ENCODE results near the gene NUP54. TPM values are rescaled to one million over a fixed set of nuclear protein-coding genes. Genes with fewer than 3 reads are reported as not detected.

Gene NUP54
- total and polyA plus RNA-seq, 9 of the 15 experiments (the other 6 are each of a cell fraction or from before 2014, with no cell fraction given), result 29.6 to 115 (median 67.7) TPM

DNA sequence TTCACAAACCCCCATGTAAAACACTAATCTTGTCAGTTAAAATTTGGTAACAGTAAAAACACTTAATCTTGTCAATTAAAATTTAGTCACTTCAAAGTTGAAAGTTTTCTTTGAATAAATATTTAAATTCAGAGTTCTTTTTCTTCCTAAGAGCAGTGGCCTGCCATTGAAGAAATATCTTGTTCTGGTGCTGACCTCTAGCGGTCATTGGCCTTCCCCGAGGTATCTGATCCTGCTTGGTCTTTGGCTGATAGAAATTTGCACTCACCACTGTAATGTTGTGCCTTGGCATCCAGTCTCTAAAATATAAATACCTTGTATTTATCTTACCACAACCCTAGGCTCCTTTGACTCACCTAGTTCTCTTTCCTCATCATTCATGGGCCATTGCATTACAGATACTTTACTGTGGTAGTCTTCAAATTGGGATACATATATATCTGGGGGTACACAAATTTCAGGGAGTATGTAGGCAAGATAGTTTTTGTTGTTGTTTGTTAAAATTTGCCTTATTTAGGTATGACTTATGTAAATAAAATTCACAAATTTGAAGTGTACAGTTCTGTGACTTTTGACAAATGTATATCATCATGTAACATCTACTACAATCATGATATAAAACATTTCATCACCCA lies 80.4 kb downstream of the NUP54 start:
- FAIRE-seq (peak; percentile 84), ATAC-seq (peak; percentile 95), DNase-seq (ENCODE audit: extremely low read depth in 1 of 4, low spot score in 3 of 4) (peak; percentile 47 to 80 (median 58))
- no peaks in the 10 kb centered on the region for H4K20me1 ChIP-seq (replicated peaks; ENCODE audit: control insufficient read depth, insufficient read depth, low read length)
- H3K36me3 ChIP-seq (ENCODE audit: control insufficient read depth, insufficient read depth, low read length), result no peaks in the 10 kb centered on the region
- H2AFZ ChIP-seq (ENCODE audit: low read depth, low read length), result no peak overlapping the region
- ChIA-PET POLR2A (no interaction called here), CTCF (ENCODE audit: low intra/inter-chr PET ratio) (interaction anchor here (0.6 to 1.9 kb wide), 7 partner anchors 68 to 691 kb away, joined by 3 to 10 read pairs (median 5); no protein-coding TSS in a partner anchor)
- no peaks in the 10 kb centered on the region for H3K27me3 ChIP-seq (ENCODE audit: control insufficient read depth in 2 of 2, insufficient read depth in 2 of 2, low read length in 2 of 2)
- no peak overlapping the region for H3K27ac ChIP-seq (ENCODE audit: extremely low read depth, low read depth, low read length)
- in situ Hi-C loops (cut with MboI) (loop anchor here (5.0 kb wide), 1 partner anchor 70 kb away; no protein-coding TSS in a partner anchor), intact Hi-C loops (cut with micrococcal nuclease) (loop anchor here (1.0 to 5.0 kb wide), 4 partner anchors 19 to 170 kb away; no protein-coding TSS in a partner anchor)
- BruUV-seq (replicated peaks), result no TSS peak
- no peaks in the 10 kb centered on the region for H3K79me2 ChIP-seq (ENCODE audit: control insufficient read depth, insufficient read depth, low read length)
- 0% methylated on average over 2 of the region's 2 CpGs for WGBS (ENCODE audit: insufficient coverage, low coverage, missing lambda C conversion rate)
- H3K9me1 ChIP-seq (ENCODE audit: control insufficient read depth, insufficient read depth, low read length), result no peaks in the 10 kb centered on the region
- no peak overlapping the region for H3K4me3 ChIP-seq
- no peak overlapping the region for H3K9ac ChIP-seq (ENCODE audit: insufficient read depth in 1 of 2, low read depth in 2 of 2, low read length in 2 of 2)
- H3K4me2 ChIP-seq (ENCODE audit: insufficient read depth, low read length), result no peak overlapping the region
- no peaks in the 10 kb centered on the region for H3K4me1 ChIP-seq (replicated peaks in 1 of 2; ENCODE audit: control insufficient read depth in 2 of 2, insufficient read depth in 2 of 2, low read length in 2 of 2)
- H3K9me3 ChIP-seq (replicated peaks; ENCODE audit: control insufficient read depth, insufficient read depth, low read depth, low read length), result no peaks in the 10 kb centered on the region
- TF ChIP-seq NCOR1 (IDR thresholded peaks at IDR 0.05) (no peak), SMC3 (conservative IDR thresholded peaks at IDR 0.05; ENCODE audit: insufficient read depth, low read depth, low read length) (peak; percentile 67), ZNF695 (CRISPR knock-in tag; IDR thresholded peaks at IDR 0.05) (no peak), HDGF (IDR thresholded peaks at IDR 0.05) (no peak), PTTG1 (tag; IDR thresholded peaks at IDR 0.05; ENCODE audit: low read depth) (no peak), HIVEP1 (CRISPR knock-in tag; IDR thresholded peaks at IDR 0.05) (no peak), KLF16 (IDR thresholded peaks at IDR 0.05) (no peak), RBM22 (IDR thresholded peaks at IDR 0.05; ENCODE audit: low read depth, low read length, poor library complexity, severe bottlenecking) (no peak)
- TF ChIP-seq, protein P1, sequence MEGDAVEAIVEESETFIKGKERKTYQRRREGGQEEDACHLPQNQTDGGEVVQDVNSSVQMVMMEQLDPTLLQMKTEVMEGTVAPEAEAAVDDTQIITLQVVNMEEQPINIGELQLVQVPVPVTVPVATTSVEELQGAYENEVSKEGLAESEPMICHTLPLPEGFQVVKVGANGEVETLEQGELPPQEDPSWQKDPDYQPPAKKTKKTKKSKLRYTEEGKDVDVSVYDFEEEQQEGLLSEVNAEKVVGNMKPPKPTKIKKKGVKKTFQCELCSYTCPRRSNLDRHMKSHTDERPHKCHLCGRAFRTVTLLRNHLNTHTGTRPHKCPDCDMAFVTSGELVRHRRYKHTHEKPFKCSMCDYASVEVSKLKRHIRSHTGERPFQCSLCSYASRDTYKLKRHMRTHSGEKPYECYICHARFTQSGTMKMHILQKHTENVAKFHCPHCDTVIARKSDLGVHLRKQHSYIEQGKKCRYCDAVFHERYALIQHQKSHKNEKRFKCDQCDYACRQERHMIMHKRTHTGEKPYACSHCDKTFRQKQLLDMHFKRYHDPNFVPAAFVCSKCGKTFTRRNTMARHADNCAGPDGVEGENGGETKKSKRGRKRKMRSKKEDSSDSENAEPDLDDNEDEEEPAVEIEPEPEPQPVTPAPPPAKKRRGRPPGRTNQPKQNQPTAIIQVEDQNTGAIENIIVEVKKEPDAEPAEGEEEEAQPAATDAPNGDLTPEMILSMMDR (IDR thresholded peaks at IDR 0.05 in 2 of 3, conservative IDR thresholded peaks at IDR 0.05 in 1 of 3; ENCODE audit: insufficient read depth in 2 of 3, low read depth in 1 of 3, low read length in 3 of 3), result peak; percentile 69 to 87 (median 71)
- TF ChIP-seq, protein P2, sequence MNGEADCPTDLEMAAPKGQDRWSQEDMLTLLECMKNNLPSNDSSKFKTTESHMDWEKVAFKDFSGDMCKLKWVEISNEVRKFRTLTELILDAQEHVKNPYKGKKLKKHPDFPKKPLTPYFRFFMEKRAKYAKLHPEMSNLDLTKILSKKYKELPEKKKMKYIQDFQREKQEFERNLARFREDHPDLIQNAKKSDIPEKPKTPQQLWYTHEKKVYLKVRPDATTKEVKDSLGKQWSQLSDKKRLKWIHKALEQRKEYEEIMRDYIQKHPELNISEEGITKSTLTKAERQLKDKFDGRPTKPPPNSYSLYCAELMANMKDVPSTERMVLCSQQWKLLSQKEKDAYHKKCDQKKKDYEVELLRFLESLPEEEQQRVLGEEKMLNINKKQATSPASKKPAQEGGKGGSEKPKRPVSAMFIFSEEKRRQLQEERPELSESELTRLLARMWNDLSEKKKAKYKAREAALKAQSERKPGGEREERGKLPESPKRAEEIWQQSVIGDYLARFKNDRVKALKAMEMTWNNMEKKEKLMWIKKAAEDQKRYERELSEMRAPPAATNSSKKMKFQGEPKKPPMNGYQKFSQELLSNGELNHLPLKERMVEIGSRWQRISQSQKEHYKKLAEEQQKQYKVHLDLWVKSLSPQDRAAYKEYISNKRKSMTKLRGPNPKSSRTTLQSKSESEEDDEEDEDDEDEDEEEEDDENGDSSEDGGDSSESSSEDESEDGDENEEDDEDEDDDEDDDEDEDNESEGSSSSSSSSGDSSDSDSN (IDR thresholded peaks at IDR 0.05; ENCODE audit: borderline replicate concordance in 1 of 2, low read depth in 2 of 2, low read length in 2 of 2), result no peak
- TF ChIP-seq, protein P3, sequence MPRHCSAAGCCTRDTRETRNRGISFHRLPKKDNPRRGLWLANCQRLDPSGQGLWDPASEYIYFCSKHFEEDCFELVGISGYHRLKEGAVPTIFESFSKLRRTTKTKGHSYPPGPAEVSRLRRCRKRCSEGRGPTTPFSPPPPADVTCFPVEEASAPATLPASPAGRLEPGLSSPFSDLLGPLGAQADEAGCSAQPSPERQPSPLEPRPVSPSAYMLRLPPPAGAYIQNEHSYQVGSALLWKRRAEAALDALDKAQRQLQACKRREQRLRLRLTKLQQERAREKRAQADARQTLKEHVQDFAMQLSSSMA (CRISPR knock-in tag; IDR thresholded peaks at IDR 0.05), result no peak
- TF ChIP-seq, protein P4, sequence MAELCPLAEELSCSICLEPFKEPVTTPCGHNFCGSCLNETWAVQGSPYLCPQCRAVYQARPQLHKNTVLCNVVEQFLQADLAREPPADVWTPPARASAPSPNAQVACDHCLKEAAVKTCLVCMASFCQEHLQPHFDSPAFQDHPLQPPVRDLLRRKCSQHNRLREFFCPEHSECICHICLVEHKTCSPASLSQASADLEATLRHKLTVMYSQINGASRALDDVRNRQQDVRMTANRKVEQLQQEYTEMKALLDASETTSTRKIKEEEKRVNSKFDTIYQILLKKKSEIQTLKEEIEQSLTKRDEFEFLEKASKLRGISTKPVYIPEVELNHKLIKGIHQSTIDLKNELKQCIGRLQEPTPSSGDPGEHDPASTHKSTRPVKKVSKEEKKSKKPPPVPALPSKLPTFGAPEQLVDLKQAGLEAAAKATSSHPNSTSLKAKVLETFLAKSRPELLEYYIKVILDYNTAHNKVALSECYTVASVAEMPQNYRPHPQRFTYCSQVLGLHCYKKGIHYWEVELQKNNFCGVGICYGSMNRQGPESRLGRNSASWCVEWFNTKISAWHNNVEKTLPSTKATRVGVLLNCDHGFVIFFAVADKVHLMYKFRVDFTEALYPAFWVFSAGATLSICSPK (IDR thresholded peaks at IDR 0.05; ENCODE audit: borderline replicate concordance), result no peak
- TF ChIP-seq, protein P5, sequence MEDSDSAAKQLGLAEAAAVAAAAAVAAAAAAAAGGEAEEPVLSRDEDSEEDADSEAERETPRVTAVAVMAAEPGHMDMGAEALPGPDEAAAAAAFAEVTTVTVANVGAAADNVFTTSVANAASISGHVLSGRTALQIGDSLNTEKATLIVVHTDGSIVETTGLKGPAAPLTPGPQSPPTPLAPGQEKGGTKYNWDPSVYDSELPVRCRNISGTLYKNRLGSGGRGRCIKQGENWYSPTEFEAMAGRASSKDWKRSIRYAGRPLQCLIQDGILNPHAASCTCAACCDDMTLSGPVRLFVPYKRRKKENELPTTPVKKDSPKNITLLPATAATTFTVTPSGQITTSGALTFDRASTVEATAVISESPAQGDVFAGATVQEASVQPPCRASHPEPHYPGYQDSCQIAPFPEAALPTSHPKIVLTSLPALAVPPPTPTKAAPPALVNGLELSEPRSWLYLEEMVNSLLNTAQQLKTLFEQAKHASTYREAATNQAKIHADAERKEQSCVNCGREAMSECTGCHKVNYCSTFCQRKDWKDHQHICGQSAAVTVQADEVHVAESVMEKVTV (CRISPR knock-in tag; IDR thresholded peaks at IDR 0.05), result peak; percentile 72

All from K562 (cell line).